H54 (cell line): ENCODE data around the gene CRHR1.
"Not testable (repeated sequence)": the region's sequence is repeated elsewhere in the genome, so short reads cannot be mapped to it uniquely, and the experiment has no call there.

Experiments used
- DNase-seq: peaks from one replicate; pipeline ENCODE4 v3.0.0; 2011; ENCODE audit warnings: low spot score, mixed read lengths; ENCODE audit not compliant: insufficient read length
- FAIRE-seq: peaks from 3 replicates; lab custom pipeline; 2011; peaks lifted over from hg19 to GRCh38; lab: Jason Lieb, UNC
- POLR2A ChIP-seq: IDR thresholded peaks from 2 replicates; pipeline ENCODE4 v1.6.1; 2011; ENCODE audit warnings: low read depth, mild to moderate bottlenecking, low read length

CRHR1 gene

DNA sequence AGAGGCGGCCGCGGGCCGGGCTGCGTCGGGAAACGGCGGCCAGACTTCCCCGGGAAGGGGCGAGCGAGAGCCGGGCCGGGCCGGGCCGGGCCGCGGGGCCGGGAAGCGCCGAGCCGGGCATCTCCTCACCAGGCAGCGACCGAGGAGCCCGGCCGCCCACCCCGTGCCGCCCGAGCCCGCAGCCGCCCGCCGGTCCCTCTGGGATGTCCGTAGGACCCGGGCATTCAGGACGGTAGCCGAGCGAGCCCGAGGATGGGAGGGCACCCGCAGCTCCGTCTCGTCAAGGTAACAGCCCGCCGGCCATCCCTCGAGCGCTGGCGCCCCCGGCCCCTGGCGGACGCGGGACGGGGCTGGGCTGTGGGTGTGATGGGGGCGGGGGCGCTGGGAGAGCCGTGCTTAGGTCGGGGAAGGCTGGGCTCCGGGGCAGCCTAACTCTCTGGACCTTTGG is at the start of gene CRHR1:
Gene CRHR1 (plus strand): TSS at position 28 of the 448 bp plus-strand sequence. CDS start 225 bp downstream, at position 253.
- no peak for TF ChIP-seq POLR2A
- no peak for FAIRE-seq
- no peak for DNase-seq

- FAIRE-seq, result no peak
- no peak for TF ChIP-seq POLR2A
Measured at GRCh38 chr17:45734598-45734997, 49.5 kb upstream of the CRHR1 start.

GRCh38 chr17:45735488-45735887 is 48.6 kb upstream of the CRHR1 start:
- TF ChIP-seq POLR2A, result no peak
- DNase-seq (no peak), FAIRE-seq (no peak)

More at GRCh38 chr17:45734598-45734997, 49.5 kb upstream of the CRHR1 start:
- DNase-seq, result no peak

DNA sequence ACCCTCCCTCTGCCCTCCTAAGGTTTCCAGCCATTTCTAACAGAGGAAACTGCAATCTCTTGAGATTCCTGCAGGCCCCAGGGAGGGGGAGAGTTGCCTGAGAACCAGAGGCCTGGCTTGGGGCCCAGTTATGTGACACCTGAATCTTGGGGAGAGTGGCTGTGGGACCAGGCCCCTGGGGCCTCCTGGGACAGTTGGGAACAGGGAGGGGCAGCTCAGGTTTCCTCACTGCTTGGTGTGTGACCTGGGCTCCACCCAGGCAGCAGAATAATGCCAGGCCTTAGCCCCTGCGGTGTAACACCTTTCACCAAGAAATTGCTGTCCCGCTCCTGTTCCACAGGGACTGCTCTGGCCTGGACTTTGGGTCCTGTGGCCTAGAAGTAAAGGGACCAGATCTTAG is 44.3 kb upstream of the CRHR1 start:
- DNase-seq, result no peak
- FAIRE-seq, result no peak
- no peak for TF ChIP-seq POLR2A

- DNase-seq (peak; percentile 83), FAIRE-seq (peak; percentile 30)
- no peak for TF ChIP-seq POLR2A
Measured at GRCh38 chr17:45740553-45741330, 43.4 kb upstream of the CRHR1 start.

DNA sequence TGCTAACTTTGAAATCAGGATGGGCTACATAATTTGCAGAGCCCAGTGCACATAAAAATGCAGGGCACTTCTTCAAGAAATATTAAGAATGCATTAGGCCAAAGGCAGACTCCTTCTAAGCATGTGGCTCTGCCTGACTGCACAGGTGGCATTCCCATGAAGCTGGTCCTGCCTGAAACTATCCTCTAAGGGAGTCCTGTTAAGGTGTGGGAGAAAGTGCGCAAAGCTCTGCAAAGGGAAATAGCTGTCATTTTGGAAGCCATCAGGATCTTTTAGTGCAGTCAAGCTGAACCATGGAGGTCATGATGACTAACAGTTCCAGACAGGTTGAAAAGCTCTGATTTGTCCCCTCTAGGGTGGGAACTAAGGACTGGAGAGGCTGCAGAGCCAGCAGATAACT is 41.9 kb upstream of the CRHR1 start:
- FAIRE-seq (no peak), DNase-seq (no peak)
- TF ChIP-seq POLR2A, result no peak

DNA sequence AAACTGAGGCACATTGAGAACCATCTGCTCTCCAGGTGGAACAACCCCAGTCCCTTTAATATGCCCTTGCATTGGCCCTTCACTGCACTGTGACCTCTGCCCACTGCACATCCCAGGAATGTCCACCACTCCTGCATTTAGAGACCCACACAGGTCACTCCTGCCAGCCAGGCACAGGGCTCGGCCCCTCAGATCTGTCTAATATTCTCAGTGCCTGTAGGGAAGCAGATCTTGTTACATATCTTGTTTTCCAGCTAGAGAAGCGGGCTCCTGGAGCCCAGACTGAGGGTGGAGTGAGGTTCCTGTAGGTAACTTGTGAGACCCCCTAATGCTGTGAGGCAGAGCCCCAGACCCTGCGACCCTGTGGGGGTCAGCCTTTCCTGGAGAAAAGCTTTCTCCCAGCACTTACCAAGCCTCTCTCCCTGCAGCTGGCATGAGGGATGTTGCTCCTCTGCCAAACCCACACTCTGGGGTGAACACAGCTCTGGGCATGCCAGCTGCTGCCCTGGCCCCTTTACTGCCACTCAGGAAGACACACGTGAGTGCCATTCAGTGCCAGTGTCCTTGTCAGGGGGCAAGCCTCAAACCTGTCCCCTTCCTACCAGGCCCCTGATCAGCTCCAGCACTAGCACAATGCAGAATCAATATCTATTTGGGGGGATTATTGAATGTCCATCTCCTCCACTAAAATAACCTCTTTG is 40.3 kb upstream of the CRHR1 start:
- no peak for TF ChIP-seq POLR2A
- FAIRE-seq (no peak), DNase-seq (no peak)

- FAIRE-seq, DNase-seq: not testable (repeated sequence)
Measured at GRCh38 chr17:45744826-45745225, 39.3 kb upstream of the CRHR1 start.

GRCh38 chr17:45745601-45746494 is 38.3 kb upstream of the CRHR1 start:
- FAIRE-seq, result no peak
- no peak for TF ChIP-seq POLR2A

GRCh38 chr17:45747911-45748310 is 36.2 kb upstream of the CRHR1 start:
- no peak for FAIRE-seq
- no peak for TF ChIP-seq POLR2A

More at GRCh38 chr17:45745601-45746494, 38.3 kb upstream of the CRHR1 start:
- no peak for DNase-seq

GRCh38 chr17:45748731-45749310 is 35.3 kb upstream of the CRHR1 start:
- no peak for TF ChIP-seq POLR2A
- FAIRE-seq, result no peak
- no peak for DNase-seq

More at GRCh38 chr17:45747911-45748310, 36.2 kb upstream of the CRHR1 start:
- DNase-seq, result no peak

GRCh38 chr17:45749831-45750335 is 34.2 kb upstream of the CRHR1 start:
- DNase-seq (no peak), FAIRE-seq (no peak)
- no peak for TF ChIP-seq POLR2A

GRCh38 chr17:45750779-45751440 is 33.2 kb upstream of the CRHR1 start:
- DNase-seq, result no peak
- no peak for FAIRE-seq
- no peak for TF ChIP-seq POLR2A
